NCI-H524 (cell line): ENCODE measurements around the gene NAV2.

Experiments
- DNase-seq, 2 experiments: peaks; one replicate each; lab custom pipeline; 2025; lab: John Stamatoyannopoulos, UW

The NAV2 gene

GRCh38 chr11:20089367-20089766, 376.7 kb downstream of the NAV2 start:
- no peak for DNase-seq

DNA sequence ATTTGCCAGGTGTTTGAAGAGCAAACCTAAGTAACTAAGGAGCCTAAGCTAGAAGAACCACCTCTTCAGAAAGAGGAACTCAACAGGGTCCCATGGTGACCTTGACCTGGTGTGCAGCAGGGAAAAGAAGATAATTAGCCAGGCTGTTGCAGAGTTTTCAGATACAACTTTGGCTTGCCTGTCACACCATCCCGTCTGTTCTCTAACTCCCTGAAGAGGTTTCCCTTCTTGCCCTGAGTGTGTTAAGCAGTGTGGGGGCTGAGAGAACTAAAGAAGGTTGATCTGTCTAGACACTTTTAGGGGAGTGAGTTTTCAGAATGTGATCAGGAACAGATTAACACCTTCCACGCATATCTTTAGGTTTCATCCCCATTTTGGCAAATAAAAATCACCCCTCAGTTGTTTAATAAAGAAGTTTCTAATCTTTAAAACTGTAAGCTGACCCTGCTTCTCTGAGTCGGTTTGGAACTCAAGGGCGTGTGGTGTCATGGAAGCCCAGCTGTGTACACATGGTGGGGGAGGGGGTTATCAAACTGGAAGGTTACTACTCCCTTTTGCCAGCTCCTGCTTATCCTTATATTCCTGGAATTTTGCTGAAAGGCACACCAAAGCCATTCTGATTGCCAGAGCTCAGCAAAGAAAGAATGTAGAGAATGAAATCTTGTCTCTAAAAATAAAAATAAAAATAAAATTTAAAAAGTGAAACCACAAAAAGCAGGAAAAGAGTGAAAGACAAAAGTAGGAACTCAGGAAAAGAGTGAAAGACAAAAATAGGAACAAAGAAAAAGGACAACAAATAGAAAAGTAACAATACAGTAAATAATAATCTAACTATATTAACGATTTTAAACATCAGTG, 377.4 kb downstream of the NAV2 start:
- DNase-seq: peak in 1 of 2 experiments; percentile 15

DNA sequence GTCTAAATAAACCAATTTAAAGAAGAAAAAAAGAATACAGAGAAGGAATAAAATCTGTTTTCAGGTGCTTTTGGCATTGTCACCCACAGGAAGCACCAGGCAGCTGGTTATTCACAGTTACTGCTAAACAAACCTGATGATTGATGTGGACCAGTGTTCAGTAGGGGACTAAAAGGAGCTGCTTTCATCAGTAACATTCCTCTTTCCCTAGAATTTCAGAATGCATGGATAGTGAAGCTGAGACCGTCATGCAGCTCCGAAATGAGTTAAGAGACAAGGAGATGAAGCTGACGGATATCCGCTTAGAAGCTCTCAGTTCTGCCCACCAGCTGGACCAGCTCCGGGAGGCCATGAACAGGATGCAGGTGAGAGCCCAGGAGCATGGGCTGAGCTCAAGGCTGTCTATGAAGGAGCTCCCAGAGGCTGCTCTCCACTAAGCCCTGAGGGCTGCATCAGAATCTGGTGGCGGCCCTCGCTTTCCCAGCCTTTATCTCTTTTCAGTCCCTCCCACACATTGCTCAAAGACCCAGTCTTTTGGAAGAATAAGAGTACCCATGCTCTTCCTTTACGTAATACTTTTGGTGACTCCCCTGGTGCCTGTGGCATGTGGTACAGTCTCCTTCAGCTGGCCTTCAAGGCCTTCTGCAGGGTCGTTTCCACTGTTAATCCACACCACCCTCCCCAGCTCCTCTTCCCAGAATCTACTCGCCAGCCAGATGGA, 378.2 kb downstream of the NAV2 start:
- no peak for DNase-seq

GRCh38 chr11:20093775-20094174, 381.1 kb downstream of the NAV2 start:
- DNase-seq: no peak

- DNase-seq: no peak
These were observed 382.6 kb downstream of the NAV2 start for GRCh38 chr11:20095189-20095588.

- DNase-seq: no peak
These were observed 384.9 kb downstream of the NAV2 start for GRCh38 chr11:20097319-20098221.

GRCh38 chr11:20099527-20099926, 386.9 kb downstream of the NAV2 start:
- DNase-seq: no peak

GRCh38 chr11:20102397-20102796, 389.8 kb downstream of the NAV2 start:
- DNase-seq: no peak

DNA sequence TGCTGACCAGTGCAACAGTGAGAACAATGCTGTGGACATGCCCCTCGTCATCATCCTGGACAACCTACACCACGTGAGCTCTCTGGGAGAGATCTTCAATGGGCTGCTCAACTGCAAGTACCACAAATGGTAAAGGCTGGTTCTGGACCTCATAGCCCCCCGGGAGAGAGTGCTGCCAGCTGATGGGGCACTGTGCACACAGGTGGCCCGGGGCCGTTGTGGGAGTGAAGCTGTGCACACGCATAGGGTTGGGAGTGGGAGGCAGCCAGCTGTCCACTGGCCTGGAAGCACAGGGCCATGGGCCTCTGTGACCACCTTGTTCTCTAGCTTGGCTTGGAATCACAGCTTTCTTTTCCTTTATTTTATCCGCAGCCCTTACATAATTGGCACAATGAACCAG, 390.6 kb downstream of the NAV2 start:
- no peak for DNase-seq

DNA sequence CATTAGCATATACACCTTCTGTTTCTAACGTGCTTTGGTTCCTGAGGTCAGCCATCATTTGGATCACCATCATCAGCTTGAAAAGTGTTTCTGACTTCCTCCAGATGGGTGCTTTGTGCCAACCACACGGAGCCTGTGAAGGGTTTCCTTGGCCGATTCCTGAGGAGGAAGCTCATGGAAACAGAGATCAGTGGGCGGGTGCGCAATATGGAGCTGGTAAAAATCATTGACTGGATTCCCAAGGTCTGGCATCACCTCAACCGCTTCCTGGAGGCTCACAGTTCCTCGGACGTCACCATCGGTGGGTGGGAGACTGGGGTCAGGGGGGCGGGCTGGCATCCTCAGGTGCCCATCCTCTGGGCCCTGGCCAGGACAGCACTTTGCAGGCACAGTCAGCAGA, 392.8 kb downstream of the NAV2 start:
- no peak for DNase-seq

GRCh38 chr11:20109731-20110445, 397.3 kb downstream of the NAV2 start:
- no peak for DNase-seq

DNA sequence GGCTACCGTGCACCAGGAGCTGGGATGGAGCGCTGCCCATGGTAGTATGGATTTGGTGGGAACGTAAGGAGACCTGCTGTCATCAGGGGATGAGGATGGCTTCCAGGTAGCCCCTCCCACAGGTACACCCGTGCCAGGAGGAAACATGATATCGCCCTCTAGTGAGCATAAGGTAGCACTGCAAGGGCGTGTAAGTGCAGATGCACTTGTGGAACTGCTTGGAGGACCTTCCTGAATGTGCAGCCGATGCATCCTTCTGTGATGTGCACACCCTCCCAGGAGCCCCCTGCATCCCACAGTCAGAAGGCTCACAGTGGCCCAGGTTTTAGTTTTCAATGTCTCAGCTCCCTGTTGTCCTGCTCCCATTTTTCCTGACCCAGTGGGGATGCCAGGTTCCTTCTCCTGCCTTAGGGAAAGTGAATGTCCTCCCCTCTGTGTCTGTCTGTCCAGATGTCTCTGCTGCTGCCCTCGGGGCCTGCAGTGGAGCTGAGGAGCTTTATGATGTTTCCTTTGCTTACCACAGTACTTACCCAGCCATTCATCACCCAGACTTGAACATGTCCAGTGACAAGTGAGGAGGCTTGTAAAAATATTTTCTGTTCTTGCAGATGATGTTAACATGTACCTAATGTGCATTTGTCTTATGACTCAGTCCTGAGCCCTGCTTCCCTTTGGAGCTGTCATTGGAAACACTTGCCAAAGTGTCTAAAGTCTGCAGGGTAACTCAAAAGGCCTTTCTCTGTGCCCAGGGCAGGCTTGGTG, 398.5 kb downstream of the NAV2 start:
- peak in 1 of 2 experiments; percentile 46 for DNase-seq

GRCh38 chr11:20111871-20112270, 399.2 kb downstream of the NAV2 start:
- DNase-seq: no peak

- peak; percentile 40 to 82 for DNase-seq
These were observed 399.9 kb downstream of the NAV2 start for GRCh38 chr11:20112291-20113148.

GRCh38 chr11:20113149-20113438, 400.5 kb downstream of the NAV2 start:
- DNase-seq: no peak

DNA sequence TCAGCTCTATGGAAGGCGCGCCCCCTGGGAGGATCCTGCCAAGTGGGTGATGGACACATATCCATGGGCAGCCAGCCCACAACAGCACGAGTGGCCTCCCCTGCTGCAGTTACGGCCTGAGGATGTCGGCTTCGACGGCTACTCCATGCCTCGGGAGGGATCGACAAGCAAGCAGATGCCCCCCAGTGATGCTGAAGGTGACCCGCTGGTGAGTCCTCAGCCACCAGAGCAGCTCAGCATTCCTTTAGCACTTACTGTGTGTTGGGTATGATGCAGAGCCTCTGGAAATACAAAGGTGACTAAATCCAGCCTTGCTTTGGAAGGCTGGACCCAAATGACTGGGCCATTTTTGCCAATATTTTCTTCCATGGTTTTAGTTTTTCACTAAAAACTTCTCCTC, 402.0 kb downstream of the NAV2 start:
- DNase-seq: no peak

GRCh38 chr11:20116825-20117224, 404.2 kb downstream of the NAV2 start:
- DNase-seq: peak; percentile 36 to 72

DNA sequence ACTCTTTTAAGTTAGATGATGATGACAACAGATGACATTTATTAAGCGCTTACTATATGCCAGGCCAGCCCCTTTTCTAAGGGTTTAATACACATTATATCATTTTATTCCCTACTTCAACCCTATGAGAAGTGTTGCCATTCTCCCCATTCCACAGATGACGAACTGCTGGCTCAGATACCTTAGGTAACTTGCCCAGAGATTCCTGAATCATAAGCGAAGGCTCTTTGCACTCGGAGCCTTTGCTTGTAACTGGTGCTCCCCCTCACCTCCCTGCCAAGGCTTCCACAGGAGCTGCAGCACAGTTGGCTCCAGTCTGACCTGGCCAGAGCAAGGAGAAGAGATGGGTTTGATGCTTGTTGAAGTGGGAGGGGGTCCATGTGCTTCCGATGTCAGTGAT, 404.7 kb downstream of the NAV2 start:
- no peak for DNase-seq

- DNase-seq: no peak
These were observed 405.6 kb downstream of the NAV2 start for GRCh38 chr11:20118209-20118608.

DNA sequence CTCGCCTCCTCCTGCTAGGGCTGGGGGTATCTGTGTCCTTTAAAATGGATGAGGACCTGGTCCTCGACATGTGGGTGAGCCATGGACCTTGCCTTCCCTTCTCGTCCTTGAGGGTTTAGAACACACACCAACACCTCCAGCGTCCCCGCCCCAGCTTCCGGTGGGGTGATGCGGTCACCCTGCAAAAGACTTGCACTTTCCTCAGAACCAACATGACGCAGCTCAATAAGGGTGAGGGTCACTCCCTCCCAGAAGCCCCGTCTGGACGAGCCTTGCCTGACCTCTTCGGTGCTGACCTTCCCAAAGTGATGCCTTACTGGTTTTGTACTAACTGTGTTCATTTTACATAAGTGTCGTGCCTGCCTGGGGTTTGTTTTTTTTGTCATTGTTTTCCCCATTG, 406.7 kb downstream of the NAV2 start:
- no peak for DNase-seq
